GM18505 (cell line): ENCODE data around the gene GJA3.

Source experiments
- ATAC-seq: cut with Tn5 transposase; IDR thresholded peaks from one replicate; pipeline ENCODE4 v1.9.1; 2021; ENCODE audit not compliant: unreplicated experiment
- POLR2A ChIP-seq: IDR thresholded peaks from 4 replicates; pipeline ENCODE4 v1.6.1; 2011; ENCODE audit warnings: borderline replicate concordance; ENCODE audit not compliant: insufficient read depth, insufficient read length; ENCODE audit errors: extremely low read depth

Gene GJA3

GRCh38 chr13:20099319-20099718 is 61.5 kb downstream of the GJA3 start:
- TF ChIP-seq POLR2A = no peak
- no peak for ATAC-seq

GRCh38 chr13:20093951-20094350 is 66.9 kb downstream of the GJA3 start:
- TF ChIP-seq POLR2A = no peak
- ATAC-seq = no peak

- ATAC-seq = no peak
- TF ChIP-seq POLR2A = no peak
These were observed 70.5 kb downstream of the GJA3 start for GRCh38 chr13:20090349-20090748.
